IPS-18a (cell line): ENCODE measurements around the gene TTLL11.

Source experiments
- H3K27ac ChIP-seq: one replicate; pipeline ENCODE4 v1.5.1; 2013; ENCODE audit warnings: low read length
- H3K27me3 ChIP-seq: one replicate; pipeline ENCODE4 v1.6.1; 2013; ENCODE audit warnings: mild to moderate bottlenecking, low read length; ENCODE audit not compliant: control insufficient read depth, insufficient read depth
- H3K36me3 ChIP-seq: one replicate; pipeline ENCODE4 v1.6.1; 2013; ENCODE audit warnings: low read depth, low read length; ENCODE audit not compliant: control insufficient read depth
- H3K4me1 ChIP-seq: one replicate; pipeline ENCODE4 v1.6.1; 2013; ENCODE audit warnings: low read depth, low read length; ENCODE audit not compliant: control insufficient read depth
- H3K4me3 ChIP-seq: one replicate; pipeline ENCODE4 v1.5.1; 2013; ENCODE audit warnings: low read length
- H3K9ac ChIP-seq: one replicate; pipeline ENCODE4 v1.6.1; 2013; ENCODE audit warnings: mild to moderate bottlenecking, low read length, moderate library complexity
- H3K9me3 ChIP-seq: one replicate; pipeline ENCODE4 v1.6.1; 2013; ENCODE audit warnings: low read depth, low read length; ENCODE audit not compliant: control insufficient read depth

The TTLL11 gene

DNA sequence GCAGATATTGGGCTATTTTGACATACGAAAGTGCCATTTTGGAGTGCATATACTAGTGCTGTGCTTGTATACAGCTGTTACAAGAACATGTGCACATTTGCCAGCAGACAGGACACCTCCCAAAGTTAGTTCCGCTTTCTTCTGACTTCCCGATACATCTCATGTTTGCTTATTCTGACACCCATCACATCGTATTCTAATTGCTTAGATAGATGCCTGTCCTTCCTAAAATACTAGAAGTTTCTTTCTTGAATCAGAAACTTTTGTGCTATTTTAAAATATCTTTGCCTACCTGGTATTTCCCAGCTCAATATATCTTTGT lies 177.8 kb downstream of the TTLL11 start:
- Histone ChIP-seq H3K4me1 (no peaks in the 10 kb centered on the region), H3K27ac (no peak overlapping the region), H3K9ac (no peak overlapping the region), H3K9me3 (no peaks in the 10 kb centered on the region), H3K36me3 (no peaks in the 10 kb centered on the region), H3K27me3 (no peaks in the 10 kb centered on the region), H3K4me3 (no peak overlapping the region)

DNA sequence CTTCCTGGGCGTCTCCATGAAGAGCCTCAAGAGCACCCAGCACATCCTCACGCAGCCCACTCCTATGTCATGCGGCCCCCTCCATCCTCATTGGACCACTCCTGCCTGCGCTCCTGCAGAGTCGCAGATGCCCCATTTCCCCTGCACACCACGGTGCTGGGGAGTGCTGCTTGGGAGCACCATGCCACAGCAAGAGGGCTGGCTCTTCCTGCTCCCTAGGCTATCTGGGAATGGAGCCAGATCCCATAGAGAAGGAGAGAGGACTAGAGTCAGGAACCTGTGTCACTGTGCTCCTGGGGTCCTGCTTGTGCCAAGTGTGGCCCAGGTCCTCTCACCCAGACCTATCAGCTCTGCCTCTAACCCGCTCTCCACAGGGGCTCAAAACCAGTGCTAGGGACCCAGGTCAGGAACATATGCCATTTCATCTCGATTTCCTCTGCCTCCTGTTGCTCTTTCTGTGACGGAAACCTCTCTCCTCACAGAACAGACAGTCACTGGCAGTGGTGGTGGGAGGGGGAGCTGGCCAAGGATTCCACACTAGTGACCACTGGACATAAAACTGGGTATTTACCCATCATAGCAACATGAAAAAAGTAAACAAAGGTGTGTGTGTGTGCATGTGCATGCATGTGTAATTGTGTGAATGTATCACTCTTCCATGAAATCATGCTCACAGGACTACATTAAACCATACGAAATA lies 178.4 kb downstream of the TTLL11 start:
- Histone ChIP-seq H3K27ac (no peak overlapping the region), H3K4me1 (no peaks in the 10 kb centered on the region), H3K36me3 (no peaks in the 10 kb centered on the region), H3K4me3 (no peak overlapping the region), H3K9me3 (no peaks in the 10 kb centered on the region), H3K27me3 (no peaks in the 10 kb centered on the region), H3K9ac (no peak overlapping the region)

DNA sequence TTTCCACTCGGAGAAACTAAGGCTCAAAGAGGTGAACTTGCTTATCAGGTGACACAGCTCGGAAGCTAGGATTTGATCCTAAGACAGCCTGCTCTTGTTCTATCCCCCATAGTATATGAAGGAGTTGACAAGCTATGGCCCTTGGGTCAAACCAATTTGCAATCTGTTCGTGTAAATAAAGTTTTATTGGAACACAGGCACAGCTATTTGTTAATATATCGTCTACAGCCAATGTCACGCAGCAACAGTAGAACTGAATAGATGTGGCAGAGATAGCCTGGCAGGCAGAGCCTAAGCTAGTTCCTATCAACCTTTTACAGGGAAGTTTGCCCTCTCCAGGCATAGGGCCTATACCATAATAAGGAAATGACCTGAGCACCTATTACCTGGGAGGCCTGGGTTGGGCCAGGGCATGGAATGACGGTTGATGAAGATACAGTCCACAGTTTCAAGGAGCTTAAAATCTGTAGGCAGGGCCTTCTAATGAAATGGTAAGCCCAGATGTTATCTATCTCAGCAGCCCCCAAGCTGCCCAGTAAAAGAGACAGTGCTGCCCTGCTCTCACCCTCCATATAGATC lies 179.0 kb downstream of the TTLL11 start:
- Histone ChIP-seq H3K27ac (no peak overlapping the region), H3K27me3 (no peaks in the 10 kb centered on the region), H3K9ac (no peak overlapping the region), H3K4me3 (no peak overlapping the region), H3K9me3 (no peaks in the 10 kb centered on the region), H3K36me3 (no peaks in the 10 kb centered on the region), H3K4me1 (no peaks in the 10 kb centered on the region)

DNA sequence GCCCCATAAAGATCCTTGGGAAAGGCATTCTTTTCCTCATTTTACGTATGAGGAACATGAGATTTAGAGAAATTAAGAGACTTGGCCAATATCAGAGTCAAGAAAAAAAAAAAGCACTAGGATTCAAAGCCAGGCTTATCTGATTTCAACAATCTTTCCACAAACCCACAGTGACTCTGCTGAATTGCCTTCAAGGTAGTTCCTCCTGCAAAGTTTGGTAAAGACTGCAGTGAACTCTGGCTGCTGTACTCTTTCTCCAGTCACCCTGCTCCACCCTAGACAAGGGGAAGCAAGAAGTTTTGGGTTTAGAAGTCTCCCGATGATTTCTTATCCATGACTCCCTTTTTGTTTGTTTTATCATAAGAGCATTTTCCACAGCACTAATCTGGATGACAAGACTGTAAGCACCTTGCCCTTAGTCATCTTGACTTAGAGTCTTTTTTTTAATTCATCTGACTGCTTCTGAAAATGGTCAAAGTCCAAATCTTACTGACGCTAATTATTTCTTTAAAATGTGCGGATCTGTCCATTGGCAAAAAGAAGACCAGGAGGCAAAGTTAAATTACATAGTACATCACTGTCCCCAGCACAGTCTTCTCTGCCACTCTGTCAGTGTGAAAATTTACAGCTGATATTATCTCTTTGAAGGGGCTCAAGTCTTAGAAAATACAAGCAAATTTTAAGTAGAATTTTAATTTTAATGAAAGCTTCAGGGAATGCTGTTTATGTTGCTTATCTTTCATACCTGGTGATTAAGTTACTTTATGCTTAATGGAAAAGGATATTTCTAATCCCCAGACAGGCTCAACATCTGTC lies 180.1 kb downstream of the TTLL11 start:
- Histone ChIP-seq H3K9ac (no peak overlapping the region), H3K4me3 (no peak overlapping the region), H3K27ac (no peak overlapping the region), H3K4me1 (no peaks in the 10 kb centered on the region), H3K36me3 (no peaks in the 10 kb centered on the region), H3K27me3 (no peaks in the 10 kb centered on the region), H3K9me3 (no peaks in the 10 kb centered on the region)

DNA sequence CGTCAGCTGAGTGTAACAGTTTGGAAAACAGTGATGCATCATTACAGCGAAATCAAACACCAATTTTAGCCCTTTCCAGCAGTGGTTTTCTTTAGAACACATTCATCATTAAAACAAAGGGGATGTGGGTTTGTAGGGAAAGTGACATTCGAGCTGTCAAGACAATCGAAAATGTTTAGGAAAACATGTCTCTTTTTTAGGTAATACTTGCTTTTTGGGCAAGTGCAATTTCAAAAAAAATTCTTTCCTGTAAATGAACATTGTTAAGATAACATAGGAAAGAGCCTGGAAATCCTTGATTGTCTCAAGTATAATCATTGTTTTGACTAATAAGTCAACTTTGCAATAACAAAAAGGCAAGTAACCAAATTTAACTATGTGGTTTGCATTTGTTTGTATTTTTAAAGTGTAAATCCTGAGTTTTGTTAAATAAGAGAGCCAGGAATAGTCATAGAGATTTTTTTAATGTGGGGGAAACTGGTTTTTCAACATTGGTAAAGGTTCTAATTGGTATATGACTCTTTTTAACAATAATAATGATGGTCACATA lies 182.5 kb downstream of the TTLL11 start:
- Histone ChIP-seq H3K27ac (no peak overlapping the region), H3K9ac (no peak overlapping the region), H3K36me3 (no peaks in the 10 kb centered on the region), H3K9me3 (no peaks in the 10 kb centered on the region), H3K4me1 (no peaks in the 10 kb centered on the region), H3K4me3 (no peak overlapping the region), H3K27me3 (no peaks in the 10 kb centered on the region)

DNA sequence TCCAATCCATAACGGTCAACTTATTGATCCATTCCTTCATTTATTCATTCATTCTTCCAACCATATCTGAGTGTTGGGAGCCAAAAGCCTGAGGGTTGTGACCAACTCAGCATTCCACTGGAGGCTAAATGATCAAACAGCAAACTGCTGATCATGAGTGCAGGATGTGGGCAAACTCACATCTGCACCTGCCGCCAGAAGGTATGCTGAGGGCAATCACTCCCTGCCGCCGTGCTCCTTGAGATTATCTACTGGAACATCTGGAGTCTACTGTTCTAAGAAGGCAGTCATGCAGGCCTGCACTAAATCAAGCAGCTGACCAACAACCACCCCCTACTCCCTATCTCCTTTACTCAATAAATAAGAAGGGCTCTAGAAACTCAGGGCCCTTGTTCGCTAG lies 184.0 kb downstream of the TTLL11 start:
- no peak overlapping the region for H3K9ac ChIP-seq
- H3K27ac ChIP-seq, result no peak overlapping the region
- H3K36me3 ChIP-seq, result no peaks in the 10 kb centered on the region
- H3K4me1 ChIP-seq, result no peaks in the 10 kb centered on the region
- no peaks in the 10 kb centered on the region for H3K9me3 ChIP-seq
- H3K27me3 ChIP-seq, result no peaks in the 10 kb centered on the region
- H3K4me3 ChIP-seq, result no peak overlapping the region

DNA sequence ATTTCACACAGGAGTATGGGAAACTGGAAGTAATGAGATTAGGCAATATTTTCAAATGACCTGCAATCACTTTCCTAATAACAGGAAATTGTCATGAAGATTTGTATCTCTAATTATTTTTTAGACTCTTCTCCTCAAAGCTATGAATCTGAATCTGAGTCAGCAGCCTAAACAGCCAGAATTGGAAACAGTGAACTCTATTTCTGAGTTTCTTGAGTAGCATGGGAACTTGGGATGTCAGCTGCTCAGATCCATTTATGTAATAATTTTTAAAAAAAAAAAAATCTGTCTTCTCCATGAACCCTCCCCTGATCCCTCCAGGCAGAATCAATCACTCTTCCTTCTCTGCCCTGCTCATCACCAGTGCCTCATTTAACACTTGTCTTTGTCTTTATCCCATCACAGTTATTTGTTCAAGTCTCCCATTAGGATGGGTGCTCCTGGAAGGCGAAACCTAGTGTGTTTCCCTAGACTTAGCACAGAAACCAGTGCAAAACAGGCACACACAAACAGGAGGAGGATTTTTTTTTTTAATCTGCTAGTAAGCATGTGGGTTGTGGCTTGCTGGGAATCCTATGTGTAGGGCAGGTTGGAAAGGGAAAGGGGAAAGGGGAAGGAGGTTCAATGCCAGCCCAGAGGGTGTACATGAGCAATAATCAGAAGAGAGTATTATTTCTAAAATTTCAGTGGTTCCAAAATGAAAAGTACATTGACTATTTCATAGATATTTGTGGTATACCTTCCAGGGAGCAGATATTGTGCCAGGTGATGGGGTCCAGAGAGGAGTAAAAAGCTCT lies 186.8 kb downstream of the TTLL11 start:
- no peaks in the 10 kb centered on the region for H3K4me1 ChIP-seq
- no peaks in the 10 kb centered on the region for H3K9me3 ChIP-seq
- no peak overlapping the region for H3K27ac ChIP-seq
- no peak overlapping the region for H3K9ac ChIP-seq
- H3K27me3 ChIP-seq, result no peaks in the 10 kb centered on the region
- H3K36me3 ChIP-seq, result no peaks in the 10 kb centered on the region
- H3K4me3 ChIP-seq, result no peak overlapping the region

DNA sequence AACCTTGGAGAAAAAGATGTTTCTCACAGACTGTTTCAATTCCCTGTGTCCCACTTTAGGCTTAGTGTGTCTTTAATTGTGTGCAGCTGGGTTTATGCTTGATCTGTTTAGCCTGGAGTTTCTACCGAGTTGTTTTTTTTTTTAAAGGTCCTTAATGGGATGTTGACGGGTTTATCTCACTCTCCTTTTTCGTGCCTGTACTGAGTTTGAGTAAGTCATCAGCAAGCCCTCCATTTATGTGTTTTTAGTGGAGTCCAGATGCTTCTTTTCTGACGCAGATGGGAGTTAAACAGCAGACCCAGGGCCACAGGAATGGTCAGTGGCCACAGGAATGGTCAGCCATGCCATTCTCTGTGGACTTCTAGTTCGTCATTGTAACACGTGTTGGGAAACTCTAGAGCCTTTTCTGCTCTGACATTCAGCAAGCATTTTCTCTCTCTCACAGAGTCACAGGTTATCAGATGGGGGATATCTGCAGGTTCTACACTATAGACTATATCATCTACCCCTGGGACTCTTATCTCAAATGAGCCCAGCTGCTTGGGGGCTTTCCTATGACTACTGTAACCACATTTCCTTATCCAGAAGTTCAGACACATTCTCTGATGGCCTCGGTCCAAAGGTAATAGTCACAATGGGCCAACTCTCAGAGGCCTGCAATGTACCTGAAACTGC lies 190.5 kb downstream of the TTLL11 start:
- Histone ChIP-seq H3K36me3 (no peaks in the 10 kb centered on the region), H3K4me3 (no peak overlapping the region), H3K27ac (no peak overlapping the region), H3K9ac (no peak overlapping the region), H3K9me3 (no peaks in the 10 kb centered on the region), H3K27me3 (no peaks in the 10 kb centered on the region), H3K4me1 (no peaks in the 10 kb centered on the region)

DNA sequence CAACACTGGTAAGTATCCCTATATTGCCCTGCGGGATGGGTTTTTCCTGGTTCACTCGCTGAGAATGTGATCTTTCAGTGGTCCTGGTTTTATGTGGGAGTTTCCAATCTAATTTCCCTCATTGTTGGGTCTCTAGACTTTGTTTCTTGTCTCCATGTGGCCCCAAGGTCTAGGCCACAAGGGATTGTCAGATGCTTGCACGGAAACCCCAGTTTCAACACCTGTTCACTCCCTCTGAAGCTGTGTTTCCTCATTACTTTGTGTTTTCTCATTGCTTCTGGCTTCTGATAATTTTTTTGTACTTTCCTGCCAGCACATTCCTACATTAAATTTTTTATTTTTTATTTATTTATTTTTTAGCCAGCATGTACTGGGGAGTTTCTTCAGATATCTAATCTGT lies 191.5 kb downstream of the TTLL11 start:
- Histone ChIP-seq H3K4me1 (no peaks in the 10 kb centered on the region), H3K27ac (no peak overlapping the region), H3K9ac (no peak overlapping the region), H3K4me3 (no peak overlapping the region), H3K9me3 (no peaks in the 10 kb centered on the region), H3K27me3 (no peaks in the 10 kb centered on the region), H3K36me3 (no peaks in the 10 kb centered on the region)

DNA sequence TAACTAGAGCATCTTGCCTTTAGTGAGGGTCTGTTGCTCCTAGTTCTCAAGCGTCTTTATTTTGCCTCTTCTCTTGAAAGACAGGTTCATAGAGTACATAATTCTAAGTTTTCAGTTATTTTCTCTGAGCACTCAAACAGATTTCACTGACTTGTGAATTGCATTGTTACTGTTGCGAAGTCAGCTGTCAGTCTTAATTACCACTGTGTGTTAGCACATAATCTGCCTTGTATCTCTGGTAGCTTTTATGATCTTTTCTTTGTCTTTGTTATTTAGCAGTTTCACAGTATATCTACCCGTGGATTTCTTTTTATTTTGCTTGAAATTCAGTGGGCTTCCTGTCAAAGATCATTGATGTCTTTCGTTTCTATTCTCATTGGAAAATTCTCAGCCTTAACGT lies 192.9 kb downstream of the TTLL11 start:
- no peak overlapping the region for H3K27ac ChIP-seq
- no peaks in the 10 kb centered on the region for H3K9me3 ChIP-seq
- no peaks in the 10 kb centered on the region for H3K4me1 ChIP-seq

DNA sequence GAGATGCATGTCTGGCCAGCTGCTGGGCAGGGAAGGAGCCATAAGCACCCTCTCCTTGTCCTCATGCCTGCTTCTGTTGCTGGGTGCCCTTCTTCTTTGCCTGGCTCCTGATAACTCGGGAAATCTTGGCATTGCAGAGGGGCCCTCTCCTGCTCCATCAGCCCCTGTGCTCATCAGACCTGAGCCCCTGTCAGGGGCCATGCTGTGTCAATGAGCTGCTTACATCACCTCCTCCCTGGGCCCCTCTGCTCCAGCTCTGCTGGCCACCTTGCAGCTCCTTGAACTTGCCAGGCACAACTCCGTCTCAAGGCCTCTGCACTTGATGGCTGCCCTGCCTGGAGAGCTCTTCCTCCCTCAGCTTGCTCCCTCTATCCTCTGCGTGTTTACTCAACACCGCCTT lies 194.3 kb downstream of the TTLL11 start:
- H3K9ac ChIP-seq, result no peak overlapping the region
- H3K27me3 ChIP-seq, result no peaks in the 10 kb centered on the region
- no peaks in the 10 kb centered on the region for H3K36me3 ChIP-seq
- H3K4me1 ChIP-seq, result no peaks in the 10 kb centered on the region
- H3K9me3 ChIP-seq, result no peaks in the 10 kb centered on the region
- H3K27ac ChIP-seq, result no peak overlapping the region
- no peak overlapping the region for H3K4me3 ChIP-seq

More for the DNA sequence above, 192.9 kb downstream of the TTLL11 start:
- no peak overlapping the region for H3K9ac ChIP-seq
- no peaks in the 10 kb centered on the region for H3K36me3 ChIP-seq
- H3K4me3 ChIP-seq, result no peak overlapping the region
- H3K27me3 ChIP-seq, result no peaks in the 10 kb centered on the region
